Fibroblast of skin of right biceps (primary cell): ENCODE data around the gene DHX32.
"Not testable (repeated sequence)": the region's sequence is repeated elsewhere in the genome, so short reads cannot be mapped to it uniquely, and the experiment has no call there.

Experiments
- DNase-seq: peaks from one replicate; pipeline ENCODE4 v3.0.0-alpha.2; 2013

DHX32 gene

DNA sequence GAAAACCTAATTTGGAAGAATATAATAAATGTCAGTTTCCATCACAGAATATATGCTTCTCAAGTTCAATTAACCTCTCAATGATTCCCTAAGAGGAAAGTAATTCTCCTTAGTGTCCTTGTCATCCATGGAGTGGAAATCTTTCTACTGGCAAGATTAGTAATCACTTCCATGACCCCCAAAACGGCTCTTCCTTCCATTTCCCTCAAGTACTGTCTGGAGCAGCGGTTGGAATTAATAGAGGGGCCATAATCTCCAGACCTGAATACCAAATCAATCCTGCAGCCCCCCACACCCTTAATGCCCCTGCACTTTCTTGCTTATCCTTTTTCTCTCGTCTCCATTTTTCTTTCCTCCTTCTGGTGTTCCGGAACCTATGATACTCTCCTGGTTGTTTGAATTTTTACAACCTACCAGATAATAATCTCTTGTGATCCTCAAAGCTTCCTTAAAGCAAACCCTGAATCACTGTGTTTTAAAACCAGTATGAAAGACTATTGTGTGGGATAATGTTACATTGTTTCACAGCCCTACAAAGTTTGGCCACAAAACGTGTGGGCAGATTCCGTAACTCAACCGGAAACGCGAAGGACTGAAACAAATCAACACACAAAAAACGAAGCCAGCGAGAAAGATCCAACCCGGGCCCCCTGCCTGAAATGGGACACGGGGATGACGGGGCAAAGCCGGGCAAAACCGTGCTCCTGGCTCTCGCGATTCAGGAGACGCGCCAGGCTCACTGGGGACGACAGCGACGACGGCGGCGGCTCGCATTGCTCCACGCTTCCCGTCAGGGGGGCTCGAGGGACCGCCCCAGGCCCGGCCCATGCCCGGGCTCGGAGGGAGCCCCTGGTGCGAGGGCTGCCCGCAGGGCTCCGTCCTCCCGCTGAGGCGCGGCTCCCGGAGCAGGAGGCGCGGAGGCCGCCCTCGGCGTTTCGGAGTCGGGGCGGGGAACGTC is 14.3 kb upstream of the DHX32 start:
- DNase-seq, result peak; percentile 74

GRCh38 chr10:125894176-125894575 is 13.1 kb upstream of the DHX32 start:
- not testable (repeated sequence) for DNase-seq

DNA sequence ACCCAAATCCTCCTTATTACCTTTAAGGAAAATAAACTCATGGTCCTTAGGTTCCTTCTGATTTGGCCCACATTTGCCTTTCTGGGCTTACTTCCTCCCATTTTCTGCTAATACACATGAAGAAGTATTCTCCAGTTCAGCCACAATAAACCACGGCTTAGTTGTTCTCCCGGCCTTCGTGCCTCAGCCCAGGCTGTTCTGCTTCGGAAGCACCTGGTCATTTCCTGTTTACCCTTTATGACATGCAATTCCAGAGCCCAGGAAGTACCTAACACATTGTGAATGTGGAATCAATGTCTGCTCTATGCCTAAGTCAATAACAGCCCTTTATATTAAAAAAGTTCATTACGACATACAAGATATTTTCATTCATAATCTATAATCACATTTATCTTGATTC is 11.3 kb upstream of the DHX32 start:
- DNase-seq, result not testable (repeated sequence)

DNA sequence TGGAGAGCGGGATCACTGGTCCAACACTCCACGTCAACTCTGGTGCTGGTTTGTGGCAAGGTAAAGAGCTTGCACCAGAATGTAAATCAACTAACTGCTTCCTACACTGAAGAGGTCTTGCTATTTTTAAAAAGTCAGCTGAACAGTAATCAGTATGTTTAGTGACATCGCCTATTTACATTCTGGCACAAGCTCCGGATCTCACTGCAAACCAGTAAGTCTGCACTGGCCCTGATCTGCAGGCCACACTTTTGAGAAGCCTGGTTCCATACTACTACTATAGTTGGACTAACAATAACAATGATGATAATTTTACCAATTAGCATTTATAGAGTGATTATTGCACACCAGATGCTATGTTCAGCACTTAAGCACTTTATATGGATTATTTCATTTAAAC is 8.3 kb upstream of the DHX32 start:
- not testable (repeated sequence) for DNase-seq

GRCh38 chr10:125886914-125887512 is 5.9 kb upstream of the DHX32 start:
- no peak for DNase-seq

DNA sequence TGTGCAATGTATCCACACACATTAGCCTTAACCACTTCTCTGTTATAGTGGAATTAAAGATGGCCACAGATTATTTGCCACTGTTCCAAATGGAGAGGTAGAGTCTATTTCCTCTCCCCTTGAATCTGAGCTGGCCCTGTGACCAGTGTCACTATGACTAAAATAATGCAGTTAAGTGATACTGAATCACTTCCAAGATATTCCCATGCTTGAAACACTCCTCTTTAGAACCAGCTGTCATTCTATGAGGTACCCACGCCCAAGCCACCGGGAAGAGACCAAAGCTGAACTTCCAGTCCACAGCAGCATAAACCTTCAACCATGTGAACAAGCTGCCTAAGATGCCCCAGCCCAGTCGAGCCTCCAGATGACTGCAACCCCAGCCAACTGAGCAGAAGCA is 2.1 kb upstream of the DHX32 start:
- DNase-seq, result no peak

DNA sequence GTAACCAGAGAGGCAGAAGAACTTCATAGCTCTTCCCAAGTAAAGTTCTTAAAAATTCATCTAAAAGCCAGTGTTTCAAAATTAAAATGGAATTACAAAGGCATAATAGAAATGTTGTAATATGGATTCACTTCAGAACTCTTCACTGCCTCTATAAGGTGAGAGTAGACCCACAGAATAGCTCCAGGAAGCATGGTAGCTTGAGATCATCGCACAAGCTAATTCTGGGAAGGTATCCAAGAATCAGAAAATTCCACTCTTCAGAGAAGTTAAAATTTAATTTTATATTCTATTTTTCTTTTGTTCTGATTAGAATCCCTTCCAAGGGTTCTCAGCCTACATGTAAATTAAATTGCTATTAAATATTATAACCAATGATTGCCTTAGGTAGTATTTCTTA is 1.5 kb upstream of the DHX32 start:
- peak; percentile 11 for DNase-seq

DNA sequence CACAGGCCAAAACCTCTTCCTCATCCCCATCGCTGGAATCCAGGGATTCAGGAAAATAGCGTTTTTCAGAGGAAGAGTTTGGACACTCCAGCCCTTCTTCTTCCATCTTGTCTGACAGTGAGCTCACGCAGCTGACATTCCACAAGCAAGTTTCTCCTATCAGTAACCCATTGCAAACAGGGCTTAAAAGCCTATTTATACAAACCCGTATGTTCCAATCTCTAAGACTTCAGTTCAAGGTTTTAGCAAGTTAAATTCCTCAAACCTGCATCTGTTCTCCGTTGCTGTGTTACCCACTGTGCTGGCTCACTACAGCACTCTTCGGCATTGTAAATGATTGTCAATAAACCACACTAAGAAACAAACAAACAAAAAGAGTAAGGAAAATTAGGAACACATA is 373 bp downstream of the DHX32 start:
- no peak for DNase-seq

DNA sequence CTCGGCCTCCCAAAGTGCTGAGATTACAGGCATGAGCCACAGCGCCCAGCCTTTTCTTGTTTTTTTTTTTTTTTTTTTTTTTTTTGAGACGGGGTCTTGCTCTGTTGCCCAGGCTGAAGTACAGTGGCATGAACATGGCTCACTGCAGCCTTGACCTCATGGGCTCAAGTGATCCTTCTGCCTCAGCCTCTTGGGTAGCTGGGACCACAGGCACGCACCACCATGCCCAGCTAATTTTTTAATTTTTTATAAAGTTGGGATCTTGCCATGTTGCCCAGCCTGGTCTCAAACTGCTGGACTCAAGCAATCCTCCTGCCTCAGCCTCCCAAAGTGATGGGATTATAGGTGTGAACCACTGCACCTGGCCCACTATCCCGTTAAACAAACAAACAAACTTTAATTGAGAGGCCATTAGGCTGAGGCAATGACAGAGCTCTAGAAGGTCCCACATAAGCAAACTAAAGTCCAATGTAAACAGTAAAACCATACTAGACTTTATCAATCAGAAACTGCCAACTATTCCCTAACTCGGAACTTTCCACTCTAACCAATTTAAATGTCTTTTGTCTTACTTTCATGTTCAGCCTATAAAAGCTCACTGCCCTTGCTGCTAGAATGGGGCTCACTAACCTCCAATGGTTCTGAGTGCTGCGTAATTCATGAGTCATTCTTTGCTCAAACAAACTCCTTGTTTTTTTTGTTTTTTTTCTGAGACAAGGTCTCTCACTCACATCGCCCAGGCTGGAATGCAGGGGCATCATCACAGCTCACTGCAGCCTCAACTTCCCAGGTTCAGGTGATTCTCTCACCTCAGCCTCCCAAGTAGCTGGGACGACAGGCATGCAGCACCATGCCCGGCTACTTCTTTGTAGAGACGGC is 1.9 kb downstream of the DHX32 start:
- peak; percentile 83 for DNase-seq

DNA sequence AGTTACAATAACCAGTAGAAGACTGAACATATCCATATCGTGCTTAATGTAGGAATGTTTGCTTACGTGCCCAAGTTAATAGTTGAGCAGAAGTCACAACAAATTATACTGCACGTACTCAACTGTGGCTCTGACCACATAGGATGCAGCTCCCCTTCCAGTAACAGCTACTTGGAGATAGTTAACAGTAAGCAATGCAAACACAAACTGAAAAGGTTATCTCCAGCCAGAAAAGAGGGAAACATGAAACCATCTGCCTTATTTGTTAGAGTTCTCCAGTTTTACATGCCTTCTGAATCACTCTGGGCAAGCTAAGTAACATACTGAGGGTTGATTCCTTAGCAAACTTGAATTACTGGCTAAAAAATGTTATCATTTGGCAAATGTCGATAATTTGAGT is 9.8 kb downstream of the DHX32 start:
- DNase-seq, result no peak

- peak; percentile 46 for DNase-seq
These were observed 12.6 kb downstream of the DHX32 start for GRCh38 chr10:125868372-125868975.

- no peak for DNase-seq
These were observed 14.6 kb downstream of the DHX32 start for GRCh38 chr10:125866421-125867029.

DNA sequence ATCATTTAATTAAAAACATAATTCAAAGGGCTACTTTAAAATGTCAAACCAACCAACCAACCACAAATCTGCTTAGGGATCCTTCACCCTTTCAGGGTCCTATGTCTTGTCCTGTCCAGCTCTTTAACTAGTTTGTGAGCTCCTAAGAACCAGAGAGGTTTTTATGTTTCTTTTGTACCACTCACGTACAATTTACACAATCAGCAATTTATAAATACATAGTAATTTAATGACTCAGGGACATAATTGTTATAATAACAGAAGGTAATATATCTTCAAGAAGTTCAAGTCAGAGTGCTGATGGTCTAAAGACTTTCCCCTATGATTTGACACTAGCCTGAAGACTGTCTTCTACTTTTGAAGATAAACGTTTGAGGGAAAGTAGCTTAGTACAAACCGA is 16.0 kb downstream of the DHX32 start:
- no peak for DNase-seq

GRCh38 chr10:125859128-125859817 is 21.8 kb downstream of the DHX32 start:
- DNase-seq, result no peak

DNA sequence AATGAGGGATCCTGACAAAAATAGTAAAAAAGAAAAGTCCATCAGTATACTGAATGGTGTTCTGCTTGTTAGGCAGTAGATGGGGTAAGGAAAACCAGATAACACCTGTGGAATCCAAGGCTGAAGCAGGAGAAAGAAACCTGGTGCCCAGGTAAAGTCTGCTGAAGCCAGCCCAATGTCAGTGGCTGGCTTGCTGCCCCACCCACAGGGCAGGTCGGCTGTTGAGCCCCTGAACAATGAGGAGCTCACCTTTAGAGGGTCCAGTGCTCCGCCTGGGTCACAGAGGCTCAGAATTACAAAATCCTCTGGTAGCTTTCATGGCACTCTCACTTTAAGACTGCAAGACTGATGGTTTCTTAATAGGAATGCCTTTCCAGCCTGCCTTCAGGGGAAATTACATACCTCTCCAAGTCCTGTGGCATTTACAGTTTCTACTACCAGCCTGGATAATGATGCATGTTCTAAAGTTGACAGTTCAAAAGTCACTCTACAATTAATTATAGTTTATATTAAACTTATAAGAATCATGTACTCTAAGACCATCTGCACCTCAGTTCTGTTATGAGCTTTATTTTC is 23.8 kb downstream of the DHX32 start:
- DNase-seq, result no peak

- DNase-seq, result no peak
These were observed 28.6 kb downstream of the DHX32 start for GRCh38 chr10:125852487-125852886.

DNA sequence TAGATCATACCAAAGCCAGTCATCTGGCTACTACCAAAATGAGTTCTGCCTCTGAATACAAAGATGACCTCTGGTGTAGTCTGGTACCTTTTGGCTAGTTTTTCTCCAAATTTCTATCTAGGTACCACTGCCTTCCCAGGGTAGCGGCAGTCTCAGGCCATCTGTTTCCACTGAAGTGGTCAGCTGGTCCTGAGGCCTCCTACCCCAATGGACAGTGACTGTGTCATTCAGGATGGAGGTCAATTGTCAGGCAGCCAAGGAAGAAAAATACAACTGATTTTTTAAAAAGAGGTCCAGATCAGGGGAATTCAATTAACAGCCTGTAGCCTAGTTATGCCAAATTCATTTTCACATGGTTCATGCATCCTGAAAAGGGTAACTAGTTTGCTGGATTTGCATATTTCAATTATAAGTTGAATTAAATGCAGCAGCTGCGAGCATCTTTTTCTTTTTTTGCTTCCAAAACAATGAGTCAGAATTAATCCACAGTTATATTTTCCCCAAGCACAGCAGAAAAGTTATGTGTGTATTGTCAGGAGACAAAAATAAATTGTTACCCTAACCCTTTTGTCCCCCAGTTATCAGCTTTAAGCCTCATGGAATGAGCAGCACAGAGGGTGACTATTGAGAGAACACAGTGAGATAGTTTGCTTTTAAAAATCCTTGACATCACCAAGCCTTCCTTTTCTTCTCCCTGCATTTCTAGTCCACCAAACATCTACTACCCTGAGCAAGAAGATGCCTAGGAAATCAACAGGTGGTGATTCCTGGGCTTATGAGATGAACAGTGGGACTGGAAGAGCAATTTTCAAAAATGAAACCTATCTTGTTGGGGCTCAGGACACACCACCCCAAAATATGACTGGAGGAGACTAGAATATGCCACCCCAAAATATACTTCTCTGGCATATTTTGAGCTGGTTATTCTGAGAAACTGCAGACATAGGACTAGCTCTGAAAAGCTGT is 30.0 kb downstream of the DHX32 start:
- DNase-seq, result no peak

- DNase-seq, result no peak
These were observed 31.6 kb downstream of the DHX32 start for GRCh38 chr10:125849448-125849847.

DNA sequence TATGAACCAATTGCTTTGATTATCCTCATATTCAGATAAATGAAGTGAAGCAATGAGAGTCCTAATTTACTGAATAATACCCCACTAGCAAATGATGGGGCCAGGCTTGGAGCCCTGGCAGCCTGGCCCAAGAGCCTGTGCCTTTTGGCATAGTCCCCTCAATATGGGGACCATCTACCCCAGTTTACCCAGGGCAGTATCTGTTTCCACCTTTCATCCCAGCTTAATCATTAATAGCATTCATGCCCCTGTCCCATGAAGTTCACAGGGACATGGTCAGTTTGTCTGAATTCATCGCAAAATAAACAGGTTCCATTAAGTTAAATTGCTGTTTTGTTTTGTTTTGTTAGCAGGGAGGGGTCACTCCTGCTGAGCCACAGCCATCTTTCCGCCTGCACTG is 32.2 kb downstream of the DHX32 start:
- DNase-seq, result no peak

- no peak for DNase-seq
These were observed 32.7 kb downstream of the DHX32 start for GRCh38 chr10:125848371-125848770.
